HEK293 (cell line): ENCODE data around the gene KCNAB2.
A peak's percentile ranks its signal among the peaks of the same experiment; 100 is the strongest.

Source experiments
- CTCF ChIA-PET: fragments of 350-600 bp; formaldehyde crosslinking; extraction: SDS; loops from one replicate; lab custom pipeline; 2021; ENCODE audit warnings: antibody characterized with exemption; lab: Yijun Ruan, JAX
- POLR2A ChIA-PET: fragments of 300-600 bp; formaldehyde crosslinking; extraction: SDS; loops from one replicate; lab custom pipeline; 2020; ENCODE audit warnings: antibody characterized with exemption, inconsistent platforms; lab: Yijun Ruan, JAX
- H3K27ac ChIP-seq: fragments of 200-500 bp; sonication (Bioruptor generic); 2 replicates; pipeline ENCODE4 v1.5.1; 2014; ENCODE audit warnings: low read depth, low read length, control low read depth, inconsistent platforms; ENCODE audit errors: extremely low read depth
- H3K36me3 ChIP-seq, 2 experiments: fragments of 200-500 bp in 1 of 2; sonication (Bioruptor generic) in 1 of 2; 1 replicate in 1 of 2; 2 replicates in 1 of 2; pipeline ENCODE4 v1.5.1; 2014 to 2017; ENCODE audit warnings: inconsistent platforms in 2 of 2, low read length in 2 of 2; ENCODE audit not compliant: control insufficient read depth in 2 of 2, insufficient read depth in 1 of 2
- H3K4me1 ChIP-seq: fragments of 200-500 bp; sonication (Bioruptor generic); 2 replicates; pipeline ENCODE4 v1.5.1; 2014; ENCODE audit warnings: mild to moderate bottlenecking, low read length, inconsistent platforms; ENCODE audit not compliant: control insufficient read depth, insufficient read depth
- H3K4me3 ChIP-seq: 2 replicates; pipeline ENCODE4 v1.5.1; 2011; ENCODE audit warnings: low read depth, mild to moderate bottlenecking, control low read depth, low read length, moderate library complexity
- H3K9me3 ChIP-seq: fragments of 200-500 bp; sonication (Bioruptor generic); 2 replicates; pipeline ENCODE4 v1.5.1; 2014; ENCODE audit warnings: low read depth, low read length, inconsistent platforms; ENCODE audit not compliant: control insufficient read depth, insufficient read depth
- EGR2 ChIP-seq: fragments of 450-650 bp; formaldehyde crosslinking; IDR thresholded peaks from 2 replicates; pipeline ENCODE4 v1.5.1; 2016; ENCODE audit warnings: low read depth, missing biosample characterization, missing genetic modification characterization
- YY1 ChIP-seq: fragments of 450-650 bp; formaldehyde crosslinking; IDR thresholded peaks from 2 replicates; pipeline ENCODE4 v1.5.1; 2018; ENCODE audit warnings: missing biosample characterization, missing genetic modification characterization
- ZBTB17 ChIP-seq: fragments of 450-650 bp; formaldehyde crosslinking; IDR thresholded peaks from 2 replicates; pipeline ENCODE4 v1.5.1; 2016; ENCODE audit warnings: missing biosample characterization, missing genetic modification characterization
- ZFHX2 ChIP-seq: fragments of 450-650 bp; formaldehyde crosslinking; conservative IDR thresholded peaks from 2 replicates; pipeline ENCODE4 v1.5.1; 2016; ENCODE audit warnings: missing biosample characterization, missing genetic modification characterization
- ZFP41 ChIP-seq: fragments of 450-650 bp; formaldehyde crosslinking; IDR thresholded peaks from 2 replicates; pipeline ENCODE4 v1.5.1; 2016; ENCODE audit warnings: missing biosample characterization, missing genetic modification characterization, borderline replicate concordance
- ZNF138 ChIP-seq: fragments of 450-650 bp; formaldehyde crosslinking; IDR thresholded peaks from 2 replicates; pipeline ENCODE4 v1.5.1; 2016; ENCODE audit warnings: missing biosample characterization, missing genetic modification characterization, borderline replicate concordance
- ZNF169 ChIP-seq: fragments of 450-650 bp; formaldehyde crosslinking; IDR thresholded peaks from 2 replicates; pipeline ENCODE4 v1.5.1; 2016; ENCODE audit warnings: missing biosample characterization, missing genetic modification characterization
- ZNF37A ChIP-seq: fragments of 450-650 bp; IDR thresholded peaks from 2 replicates; pipeline ENCODE4 v1.5.1; 2018; ENCODE audit warnings: missing biosample characterization, missing genetic modification characterization
- ZNF391 ChIP-seq: fragments of 450-650 bp; formaldehyde crosslinking; IDR thresholded peaks from 2 replicates; pipeline ENCODE4 v1.5.1; 2016; ENCODE audit warnings: low read depth, missing biosample characterization, missing genetic modification characterization, borderline replicate concordance
- ZNF404 ChIP-seq: fragments of 450-650 bp; formaldehyde crosslinking; IDR thresholded peaks from 2 replicates; pipeline ENCODE4 v1.5.1; 2017; ENCODE audit warnings: missing biosample characterization, missing genetic modification characterization
- ZNF423 ChIP-seq: fragments of 450-650 bp; formaldehyde crosslinking; IDR thresholded peaks from 2 replicates; pipeline ENCODE4 v1.5.1; 2016; ENCODE audit warnings: missing biosample characterization, missing genetic modification characterization
- ZNF521 ChIP-seq: fragments of 450-650 bp; formaldehyde crosslinking; IDR thresholded peaks from 2 replicates; pipeline ENCODE4 v1.5.1; 2017; ENCODE audit warnings: missing biosample characterization, mild to moderate bottlenecking, missing genetic modification characterization
- ZNF621 ChIP-seq: fragments of 450-650 bp; formaldehyde crosslinking; IDR thresholded peaks from 2 replicates; pipeline ENCODE4 v1.5.1; 2017; ENCODE audit warnings: missing biosample characterization, missing genetic modification characterization
- ZNF747 ChIP-seq: fragments of 450-650 bp; formaldehyde crosslinking; IDR thresholded peaks from 2 replicates; pipeline ENCODE4 v1.5.1; 2016; ENCODE audit warnings: missing biosample characterization, missing genetic modification characterization
- ZNF768 ChIP-seq: fragments of 450-650 bp; formaldehyde crosslinking; IDR thresholded peaks from 2 replicates; pipeline ENCODE4 v1.5.1; 2018; ENCODE audit warnings: missing biosample characterization, mild to moderate bottlenecking, missing genetic modification characterization
- ZNF785 ChIP-seq: fragments of 450-650 bp; formaldehyde crosslinking; IDR thresholded peaks from 2 replicates; pipeline ENCODE4 v1.5.1; 2016; ENCODE audit warnings: missing biosample characterization, missing genetic modification characterization
- ZSCAN30 ChIP-seq: fragments of 450-650 bp; IDR thresholded peaks from 2 replicates; pipeline ENCODE4 v1.5.1; 2018; ENCODE audit warnings: missing biosample characterization, mild to moderate bottlenecking, missing genetic modification characterization, moderate library complexity
- TF ChIP-seq, protein P1 (sequence below): fragments of 450-650 bp; formaldehyde crosslinking; IDR thresholded peaks from 2 replicates; pipeline ENCODE4 v1.5.1; 2016; ENCODE audit warnings: missing biosample characterization, missing genetic modification characterization
- TF ChIP-seq, protein P2 (sequence below): sonication (generic); formaldehyde crosslinking; IDR thresholded peaks from 2 replicates; pipeline ENCODE4 v1.8.1; 2022; ENCODE audit warnings: mild to moderate bottlenecking, moderate library complexity, missing genetic modification reagents
- TF ChIP-seq, protein P3 (sequence below): fragments of 450-650 bp; formaldehyde crosslinking; IDR thresholded peaks from 2 replicates; pipeline ENCODE4 v1.5.1; 2017; ENCODE audit warnings: missing biosample characterization, missing genetic modification characterization
- TF ChIP-seq, protein P4 (sequence below): fragments of 450-650 bp; IDR thresholded peaks from 2 replicates; pipeline ENCODE4 v1.5.1; 2018; ENCODE audit warnings: missing biosample characterization, missing genetic modification characterization
- TF ChIP-seq, protein P5 (sequence below): fragments of 450-650 bp; formaldehyde crosslinking; optimal IDR thresholded peaks from 2 replicates; pipeline ENCODE3; 2016; ENCODE audit warnings: missing biosample characterization, mild to moderate bottlenecking, missing genetic modification characterization

Gene KCNAB2

DNA sequence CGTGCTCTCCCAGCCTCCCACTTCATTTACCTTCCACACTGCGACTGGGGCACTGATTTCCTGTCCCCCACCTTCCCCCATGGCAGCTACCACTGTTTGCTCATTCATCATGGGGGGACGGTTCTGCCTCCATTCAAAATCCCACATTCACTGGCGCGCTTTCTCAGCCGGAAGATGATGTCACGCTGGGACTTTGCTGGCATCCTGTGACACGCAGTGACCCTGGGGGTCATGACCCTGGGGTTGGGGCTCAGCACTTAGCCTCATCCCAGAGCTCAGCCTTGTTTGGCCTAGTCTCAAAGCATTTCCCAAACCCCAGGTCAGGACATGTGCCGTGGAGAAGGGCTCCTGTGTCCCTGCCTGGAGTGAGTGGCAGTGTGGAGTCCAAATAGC lies 582 bp upstream of the KCNAB2 start (continued):
- TF ChIP-seq, protein P1, sequence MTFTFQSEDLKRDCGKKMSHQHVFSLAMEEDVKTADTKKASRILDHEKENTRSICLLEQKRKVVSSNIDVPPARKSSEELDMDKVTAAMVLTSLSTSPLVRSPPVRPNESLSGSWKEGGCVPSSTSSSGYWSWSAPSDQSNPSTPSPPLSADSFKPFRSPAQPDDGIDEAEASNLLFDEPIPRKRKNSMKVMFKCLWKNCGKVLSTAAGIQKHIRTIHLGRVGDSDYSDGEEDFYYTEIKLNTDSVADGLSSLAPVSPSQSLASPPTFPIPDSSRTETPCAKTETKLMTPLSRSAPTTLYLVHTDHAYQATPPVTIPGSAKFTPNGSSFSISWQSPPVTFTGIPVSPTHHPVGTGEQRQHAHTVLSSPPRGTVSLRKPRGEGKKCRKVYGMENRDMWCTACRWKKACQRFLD (tag by site-specific recombination) = no peak
- TF ChIP-seq ZNF138 (no peak), ZBTB17 (tag by site-specific recombination) (no peak)
- TF ChIP-seq, protein P2, sequence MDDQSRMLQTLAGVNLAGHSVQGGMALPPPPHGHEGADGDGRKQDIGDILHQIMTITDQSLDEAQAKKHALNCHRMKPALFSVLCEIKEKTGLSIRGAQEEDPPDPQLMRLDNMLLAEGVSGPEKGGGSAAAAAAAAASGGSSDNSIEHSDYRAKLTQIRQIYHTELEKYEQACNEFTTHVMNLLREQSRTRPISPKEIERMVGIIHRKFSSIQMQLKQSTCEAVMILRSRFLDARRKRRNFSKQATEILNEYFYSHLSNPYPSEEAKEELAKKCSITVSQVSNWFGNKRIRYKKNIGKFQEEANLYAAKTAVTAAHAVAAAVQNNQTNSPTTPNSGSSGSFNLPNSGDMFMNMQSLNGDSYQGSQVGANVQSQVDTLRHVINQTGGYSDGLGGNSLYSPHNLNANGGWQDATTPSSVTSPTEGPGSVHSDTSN (CRISPR knock-in tag) = no peak

DNA sequence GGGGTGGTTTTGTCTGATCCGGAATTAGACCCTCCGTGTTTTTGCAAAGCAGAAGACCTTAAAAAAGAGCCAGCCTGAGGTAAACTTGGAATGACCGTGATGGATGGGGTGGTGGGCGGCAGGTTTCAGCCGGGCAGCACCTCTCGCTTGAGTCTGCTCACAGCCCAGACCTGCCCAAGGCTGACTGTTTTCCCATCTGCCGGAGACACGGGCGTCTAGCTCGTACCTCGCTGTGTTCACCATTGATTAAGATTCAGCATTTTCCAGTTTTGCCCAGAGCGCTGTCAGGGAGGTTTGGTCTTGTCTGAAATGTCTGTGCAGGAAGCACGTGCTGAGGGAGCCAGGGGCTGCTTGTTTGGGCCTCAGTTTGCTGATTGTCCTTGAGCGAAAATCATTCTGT lies 591 bp downstream of the KCNAB2 start:
- H3K36me3 ChIP-seq = no peaks in the 10 kb centered on the region
- ChIA-PET CTCF (no interaction called here), POLR2A (no interaction called here)
- H3K27ac ChIP-seq = no peak overlapping the region
- H3K9me3 ChIP-seq = no peaks in the 10 kb centered on the region
- H3K4me3 ChIP-seq = no peak overlapping the region
- H3K4me1 ChIP-seq = no peaks in the 10 kb centered on the region
- TF ChIP-seq ZNF768 (tag by site-specific recombination) (no peak), ZNF37A (tag by site-specific recombination) (no peak), ZFP41 (no peak), ZNF521 (no peak), ZNF621 (tag by site-specific recombination) (no peak), ZNF747 (tag by site-specific recombination) (no peak), ZNF391 (no peak), ZNF169 (tag by site-specific recombination) (no peak), ZSCAN30 (no peak), ZNF423 (no peak), ZBTB17 (tag by site-specific recombination) (no peak), YY1 (tag by site-specific recombination) (no peak)
- TF ChIP-seq, protein P3, sequence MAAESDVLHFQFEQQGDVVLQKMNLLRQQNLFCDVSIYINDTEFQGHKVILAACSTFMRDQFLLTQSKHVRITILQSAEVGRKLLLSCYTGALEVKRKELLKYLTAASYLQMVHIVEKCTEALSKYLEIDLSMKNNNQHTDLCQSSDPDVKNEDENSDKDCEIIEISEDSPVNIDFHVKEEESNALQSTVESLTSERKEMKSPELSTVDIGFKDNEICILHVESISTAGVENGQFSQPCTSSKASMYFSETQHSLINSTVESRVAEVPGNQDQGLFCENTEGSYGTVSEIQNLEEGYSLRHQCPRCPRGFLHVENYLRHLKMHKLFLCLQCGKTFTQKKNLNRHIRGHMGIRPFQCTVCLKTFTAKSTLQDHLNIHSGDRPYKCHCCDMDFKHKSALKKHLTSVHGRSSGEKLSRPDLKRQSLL = no peak
- TF ChIP-seq, protein P4, sequence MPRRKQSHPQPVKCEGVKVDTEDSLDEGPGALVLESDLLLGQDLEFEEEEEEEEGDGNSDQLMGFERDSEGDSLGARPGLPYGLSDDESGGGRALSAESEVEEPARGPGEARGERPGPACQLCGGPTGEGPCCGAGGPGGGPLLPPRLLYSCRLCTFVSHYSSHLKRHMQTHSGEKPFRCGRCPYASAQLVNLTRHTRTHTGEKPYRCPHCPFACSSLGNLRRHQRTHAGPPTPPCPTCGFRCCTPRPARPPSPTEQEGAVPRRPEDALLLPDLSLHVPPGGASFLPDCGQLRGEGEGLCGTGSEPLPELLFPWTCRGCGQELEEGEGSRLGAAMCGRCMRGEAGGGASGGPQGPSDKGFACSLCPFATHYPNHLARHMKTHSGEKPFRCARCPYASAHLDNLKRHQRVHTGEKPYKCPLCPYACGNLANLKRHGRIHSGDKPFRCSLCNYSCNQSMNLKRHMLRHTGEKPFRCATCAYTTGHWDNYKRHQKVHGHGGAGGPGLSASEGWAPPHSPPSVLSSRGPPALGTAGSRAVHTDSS = no peak

DNA sequence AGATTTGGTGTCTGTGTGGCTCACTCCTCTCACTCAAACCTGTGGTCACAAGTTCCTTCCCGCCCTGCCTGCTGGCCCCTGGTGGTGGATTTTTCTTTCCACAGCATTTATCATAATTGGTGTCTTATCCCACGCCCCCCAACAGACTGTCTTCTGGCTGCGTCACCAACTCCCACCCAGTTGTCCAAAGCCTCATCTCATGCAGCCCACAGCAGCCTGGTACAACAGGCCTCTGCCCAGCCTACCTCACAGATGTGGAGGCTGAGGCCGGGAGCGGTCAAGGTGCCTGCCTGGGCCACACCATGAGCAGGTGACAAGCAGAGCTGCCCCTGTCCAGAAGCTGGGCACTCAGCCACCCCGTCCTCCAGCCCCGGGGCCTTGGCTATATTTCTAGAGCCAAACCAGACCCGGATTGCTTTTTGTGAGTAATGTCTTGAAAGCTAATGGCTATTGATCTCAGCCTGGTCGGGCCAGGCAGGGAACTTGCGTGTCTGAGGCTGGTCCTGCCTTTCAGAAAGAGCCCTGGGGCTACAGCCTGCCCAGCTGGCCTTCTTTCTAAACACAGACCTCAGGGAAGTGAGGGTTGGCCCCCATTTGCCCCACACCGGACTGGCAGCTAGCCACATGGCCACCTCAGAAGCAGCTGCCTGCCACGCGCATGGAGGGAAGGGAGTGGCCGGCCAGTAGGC lies 2.6 kb downstream of the KCNAB2 start:
- CTCF ChIA-PET = interaction anchor here (1.5 to 2.0 kb wide), 2 partner anchors 14 to 33 kb away, joined by 3 to 9 read pairs; no protein-coding TSS in a partner anchor
- TF ChIP-seq ZNF785 (tag by site-specific recombination) (no peak), ZNF404 (no peak), EGR2 (tag by site-specific recombination) (peak; percentile 73), ZFHX2 (tag by site-specific recombination) (peak; percentile 26; the same call in 1 of the 2 replicates)
- TF ChIP-seq, protein P5, sequence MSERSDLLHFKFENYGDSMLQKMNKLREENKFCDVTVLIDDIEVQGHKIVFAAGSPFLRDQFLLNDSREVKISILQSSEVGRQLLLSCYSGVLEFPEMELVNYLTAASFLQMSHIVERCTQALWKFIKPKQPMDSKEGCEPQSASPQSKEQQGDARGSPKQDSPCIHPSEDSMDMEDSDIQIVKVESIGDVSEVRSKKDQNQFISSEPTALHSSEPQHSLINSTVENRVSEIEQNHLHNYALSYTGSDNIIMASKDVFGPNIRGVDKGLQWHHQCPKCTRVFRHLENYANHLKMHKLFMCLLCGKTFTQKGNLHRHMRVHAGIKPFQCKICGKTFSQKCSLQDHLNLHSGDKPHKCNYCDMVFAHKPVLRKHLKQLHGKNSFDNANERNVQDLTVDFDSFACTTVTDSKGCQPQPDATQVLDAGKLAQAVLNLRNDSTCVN = no peak
- TF ChIP-seq, all 188 proteins: peak for 2

More for the DNA sequence above, 2.6 kb downstream of the KCNAB2 start:
- Histone ChIP-seq H3K4me1 (no peaks in the 10 kb centered on the region), H3K4me3 (no peak overlapping the region), H3K36me3 (no peaks in the 10 kb centered on the region), H3K27ac (no peak overlapping the region), H3K9me3 (no peaks in the 10 kb centered on the region)
- POLR2A ChIA-PET = no interaction called here
